Measurements from ENCODE around the gene ZMYND8. TPM values are rescaled to one million over a fixed set of nuclear protein-coding genes. Genes with fewer than 3 reads are reported as not detected.
"Not testable (repeated sequence)": the region's sequence is repeated elsewhere in the genome, so short reads cannot be mapped to it uniquely, and the experiment has no call there.

ZMYND8 gene
- total and polyA plus RNA-seq, 2 donors: 14.8 to 28.5 TPM

DNA sequence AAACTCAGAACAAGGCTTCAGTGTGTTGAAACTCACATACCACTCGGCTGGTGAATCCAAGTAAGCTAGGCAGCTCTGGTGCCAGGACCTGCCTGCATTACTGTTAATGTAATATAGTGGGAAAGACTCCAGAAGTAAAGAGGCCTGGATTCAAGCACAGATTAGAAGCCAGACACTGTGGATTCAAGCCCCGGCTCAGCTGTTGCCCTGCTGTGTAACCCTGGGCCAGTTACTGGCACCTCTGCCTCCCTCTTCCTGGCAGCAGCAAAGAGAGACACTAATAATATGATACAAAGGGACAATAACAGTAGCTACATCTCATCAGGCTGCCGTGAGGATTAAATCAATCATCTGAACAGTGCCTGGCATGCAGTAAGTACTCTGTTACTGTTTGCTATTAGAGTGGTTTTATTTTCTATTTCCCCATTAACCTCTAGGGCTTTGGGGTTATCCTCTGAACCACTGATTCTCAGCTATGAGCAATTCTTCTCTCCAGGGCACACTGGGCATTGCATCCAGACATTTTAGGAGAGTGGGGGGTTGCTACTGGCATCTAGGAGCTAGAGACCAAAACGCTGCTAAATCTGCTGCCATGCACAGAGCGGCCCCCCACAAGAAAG lies 92.9 kb downstream of the ZMYND8 start:
- no peak for DNase-seq (ENCODE audit: low read depth in 6 of 9, low spot score in 9 of 9)
- Histone ChIP-seq H3K36me3 (ENCODE audit: control insufficient read depth in 2 of 2, insufficient read depth in 2 of 2, low read length in 1 of 2) (peaks cover 50 to 61% of the 10 kb centered on the region in 2 donors), H3K4me1 (ENCODE audit: control insufficient read depth in 2 of 2, insufficient read depth in 2 of 2, low read length in 2 of 2) (no peaks in the 10 kb centered on the region), H3K9me3 (ENCODE audit: control insufficient read depth in 2 of 2, insufficient read depth in 1 of 2, low read length in 1 of 2) (no peaks in the 10 kb centered on the region), H3K27me3 (ENCODE audit: control insufficient read depth in 2 of 2, insufficient read depth in 1 of 2, low read length in 1 of 2) (no peaks in the 10 kb centered on the region), H3K27ac (ENCODE audit: low read depth in 1 of 2, low read length in 1 of 2) (no peak overlapping the region), H3K4me3 (ENCODE audit: low read length in 2 of 2) (no peak overlapping the region)
- WGBS: 89% methylated on average over 5 of the region's 5 CpGs

GRCh38 chr20:47263080-47263464 lies 93.4 kb downstream of the ZMYND8 start:
- no peaks in the 10 kb centered on the region for H3K27me3 ChIP-seq (ENCODE audit: control insufficient read depth in 2 of 2, insufficient read depth in 1 of 2, low read length in 1 of 2)
- no peak for DNase-seq (ENCODE audit: low read depth in 6 of 9, low spot score in 9 of 9)
- peaks cover 48 to 63% of the 10 kb centered on the region in 2 donors for H3K36me3 ChIP-seq (ENCODE audit: control insufficient read depth in 2 of 2, insufficient read depth in 2 of 2, low read length in 1 of 2)
- 96% methylated on average over 3 of the region's 3 CpGs for WGBS
- H3K9me3 ChIP-seq (ENCODE audit: control insufficient read depth in 2 of 2, insufficient read depth in 1 of 2, low read length in 1 of 2): no peaks in the 10 kb centered on the region
- H3K4me1 ChIP-seq (ENCODE audit: control insufficient read depth in 2 of 2, insufficient read depth in 2 of 2, low read length in 2 of 2): no peaks in the 10 kb centered on the region
- no peak overlapping the region for H3K4me3 ChIP-seq (ENCODE audit: low read length in 2 of 2)
- H3K27ac ChIP-seq (ENCODE audit: low read depth in 1 of 2, low read length in 1 of 2): no peak overlapping the region

GRCh38 chr20:47262365-47263013 lies 94.0 kb downstream of the ZMYND8 start:
- no peaks in the 10 kb centered on the region for H3K27me3 ChIP-seq (ENCODE audit: control insufficient read depth in 2 of 2, insufficient read depth in 1 of 2, low read length in 1 of 2)
- 95% methylated on average over 15 of the region's 15 CpGs for WGBS
- H3K36me3 ChIP-seq (ENCODE audit: control insufficient read depth in 2 of 2, insufficient read depth in 2 of 2, low read length in 1 of 2): peaks cover 42 to 61% of the 10 kb centered on the region in 2 donors
- no peak for DNase-seq (ENCODE audit: low read depth in 6 of 9, low spot score in 9 of 9)
- H3K4me1 ChIP-seq (ENCODE audit: control insufficient read depth in 2 of 2, insufficient read depth in 2 of 2, low read length in 2 of 2): no peaks in the 10 kb centered on the region
- H3K27ac ChIP-seq (ENCODE audit: low read depth in 1 of 2, low read length in 1 of 2): no peak overlapping the region
- H3K9me3 ChIP-seq (ENCODE audit: control insufficient read depth in 2 of 2, insufficient read depth in 1 of 2, low read length in 1 of 2): no peaks in the 10 kb centered on the region
- H3K4me3 ChIP-seq (ENCODE audit: low read length in 2 of 2): no peak overlapping the region

- H3K4me3 ChIP-seq (ENCODE audit: low read length in 2 of 2): no peak overlapping the region
- no peaks in the 10 kb centered on the region for H3K9me3 ChIP-seq (ENCODE audit: control insufficient read depth in 2 of 2, insufficient read depth in 1 of 2, low read length in 1 of 2)
- 98% methylated on average over 8 of the region's 8 CpGs for WGBS
- no peak overlapping the region for H3K27ac ChIP-seq (ENCODE audit: low read depth in 1 of 2, low read length in 1 of 2)
- H3K27me3 ChIP-seq (ENCODE audit: control insufficient read depth in 2 of 2, insufficient read depth in 1 of 2, low read length in 1 of 2): no peaks in the 10 kb centered on the region
- no peaks in the 10 kb centered on the region for H3K4me1 ChIP-seq (ENCODE audit: control insufficient read depth in 2 of 2, insufficient read depth in 2 of 2, low read length in 2 of 2)
- no peak for DNase-seq (ENCODE audit: low read depth in 6 of 9, low spot score in 9 of 9)
- peaks cover 41 to 58% of the 10 kb centered on the region in 2 donors for H3K36me3 ChIP-seq (ENCODE audit: control insufficient read depth in 2 of 2, insufficient read depth in 2 of 2, low read length in 1 of 2)
Observed at GRCh38 chr20:47262008-47262364, 94.5 kb downstream of the ZMYND8 start.

- DNase-seq (ENCODE audit: low read depth in 6 of 9, low spot score in 9 of 9); H3K4me1 ChIP-seq (ENCODE audit: control insufficient read depth in 2 of 2, insufficient read depth in 2 of 2, low read length in 2 of 2); H3K4me3 ChIP-seq (ENCODE audit: low read length in 2 of 2); H3K27me3 ChIP-seq (ENCODE audit: control insufficient read depth in 2 of 2, insufficient read depth in 1 of 2, low read length in 1 of 2); H3K27ac ChIP-seq (ENCODE audit: low read depth in 1 of 2, low read length in 1 of 2); H3K9me3 ChIP-seq (ENCODE audit: control insufficient read depth in 2 of 2, insufficient read depth in 1 of 2, low read length in 1 of 2): not testable (repeated sequence)
- 95% methylated on average over 2 of the region's 2 CpGs for WGBS
- peaks cover 44 to 58% of the 10 kb centered on the region in 2 donors for H3K36me3 ChIP-seq (ENCODE audit: control insufficient read depth in 2 of 2, insufficient read depth in 2 of 2, low read length in 1 of 2)
Observed at GRCh38 chr20:47261161-47261774, 95.2 kb downstream of the ZMYND8 start.

DNA sequence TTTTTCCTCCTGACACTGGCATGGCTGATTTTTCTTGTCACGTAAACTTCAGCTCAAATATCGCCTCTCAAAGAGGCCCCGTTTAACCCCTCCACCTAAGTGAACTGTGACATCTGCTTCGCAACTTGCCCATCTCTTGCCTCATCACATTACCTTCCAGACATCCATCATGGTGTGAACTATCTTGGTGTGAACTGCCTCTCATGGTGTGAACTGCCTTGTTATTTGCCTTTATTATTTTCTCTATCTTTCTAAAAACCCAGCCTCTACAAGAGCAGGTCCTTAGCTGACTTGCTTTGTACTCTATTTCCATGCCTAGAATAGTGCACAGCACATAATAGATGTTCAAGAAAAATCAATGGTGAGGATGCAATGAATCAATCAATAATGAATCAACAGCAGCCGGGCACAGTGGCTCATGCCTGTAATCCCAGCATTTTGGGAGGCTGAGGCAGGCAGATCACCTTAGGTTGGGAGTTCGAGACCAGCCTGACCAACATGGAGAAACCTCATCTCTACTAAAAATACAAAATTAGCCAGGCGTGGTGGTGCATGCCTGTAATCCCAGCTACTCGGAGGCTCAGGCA lies 95.9 kb downstream of the ZMYND8 start:
- H3K36me3 ChIP-seq (ENCODE audit: control insufficient read depth in 2 of 2, insufficient read depth in 2 of 2, low read length in 1 of 2): peaks cover 44 to 58% of the 10 kb centered on the region in 2 donors
- not testable (repeated sequence) for H3K9me3 ChIP-seq (ENCODE audit: control insufficient read depth in 2 of 2, insufficient read depth in 1 of 2, low read length in 1 of 2)

DNA sequence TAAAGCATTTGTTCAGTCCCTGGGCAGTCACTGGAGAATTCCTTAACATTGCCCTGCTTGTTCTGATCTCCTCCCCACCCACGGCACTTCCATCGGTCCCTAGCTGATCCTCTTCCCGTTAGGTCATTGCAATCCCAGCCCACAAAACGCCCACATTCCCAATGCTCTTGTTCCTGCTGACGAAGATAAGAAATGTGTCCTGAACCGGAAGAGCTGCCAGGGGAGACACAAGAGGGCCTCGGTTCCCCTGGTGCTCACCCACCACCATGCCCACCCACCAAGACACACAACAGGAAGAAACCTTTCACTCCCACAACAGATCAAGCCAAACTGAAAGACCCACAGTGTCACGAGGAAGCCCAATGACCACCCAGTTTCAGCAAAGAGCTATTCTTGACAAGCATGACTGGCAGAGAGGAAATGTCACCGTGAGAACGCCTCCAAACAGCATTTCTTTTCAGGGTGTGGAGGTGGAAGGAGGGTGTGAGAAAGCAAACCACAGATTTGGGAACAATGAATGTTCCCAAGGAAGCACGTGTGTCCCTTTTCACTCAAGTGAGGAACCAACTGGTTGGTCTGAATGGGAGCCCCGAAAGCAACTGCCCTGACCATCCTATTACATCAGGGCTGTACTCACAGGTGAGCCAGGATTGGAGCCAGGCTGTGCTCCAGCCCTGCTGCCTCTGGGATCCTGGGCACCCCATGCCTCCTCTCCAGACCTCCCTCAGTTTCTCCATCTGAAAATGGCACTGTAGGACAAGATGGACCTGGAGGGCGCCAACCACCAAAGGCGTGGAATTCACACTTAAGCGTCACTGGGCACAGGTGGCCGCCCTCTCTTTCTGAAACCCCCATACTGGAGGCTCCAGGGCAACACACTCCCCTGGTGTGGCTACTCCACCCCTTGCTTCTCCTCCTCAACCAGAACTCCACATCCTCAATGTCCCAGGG lies 97.5 kb downstream of the ZMYND8 start:
- Histone ChIP-seq H3K27me3 (ENCODE audit: control insufficient read depth in 2 of 2, insufficient read depth in 1 of 2, low read length in 1 of 2) (no peaks in the 10 kb centered on the region), H3K4me3 (ENCODE audit: low read length in 2 of 2) (no peak overlapping the region), H3K36me3 (ENCODE audit: control insufficient read depth in 2 of 2, insufficient read depth in 2 of 2, low read length in 1 of 2) (peaks cover 48 to 60% of the 10 kb centered on the region in 2 donors), H3K9me3 (ENCODE audit: control insufficient read depth in 2 of 2, insufficient read depth in 1 of 2, low read length in 1 of 2) (no peaks in the 10 kb centered on the region), H3K27ac (ENCODE audit: low read depth in 1 of 2, low read length in 1 of 2) (no peak overlapping the region), H3K4me1 (ENCODE audit: control insufficient read depth in 2 of 2, insufficient read depth in 2 of 2, low read length in 2 of 2) (no peaks in the 10 kb centered on the region)
- DNase-seq (ENCODE audit: low read depth in 6 of 9, low spot score in 9 of 9): no peak
- WGBS: 90% methylated on average over 16 of the region's 16 CpGs

More for the DNA sequence above, 95.9 kb downstream of the ZMYND8 start:
- not testable (repeated sequence) for DNase-seq (ENCODE audit: low read depth in 6 of 9, low spot score in 9 of 9); H3K27ac ChIP-seq (ENCODE audit: low read depth in 1 of 2, low read length in 1 of 2); H3K4me1 ChIP-seq (ENCODE audit: control insufficient read depth in 2 of 2, insufficient read depth in 2 of 2, low read length in 2 of 2); H3K27me3 ChIP-seq (ENCODE audit: control insufficient read depth in 2 of 2, insufficient read depth in 1 of 2, low read length in 1 of 2); H3K4me3 ChIP-seq (ENCODE audit: low read length in 2 of 2)
- WGBS: 99% methylated on average over 8 of the region's 8 CpGs

- H3K4me3 ChIP-seq (ENCODE audit: low read length in 2 of 2): no peak overlapping the region
- peaks cover 47 to 62% of the 10 kb centered on the region in 2 donors for H3K36me3 ChIP-seq (ENCODE audit: control insufficient read depth in 2 of 2, insufficient read depth in 2 of 2, low read length in 1 of 2)
- no peaks in the 10 kb centered on the region for H3K27me3 ChIP-seq (ENCODE audit: control insufficient read depth in 2 of 2, insufficient read depth in 1 of 2, low read length in 1 of 2)
- H3K9me3 ChIP-seq (ENCODE audit: control insufficient read depth in 2 of 2, insufficient read depth in 1 of 2, low read length in 1 of 2): no peaks in the 10 kb centered on the region
- WGBS: 95% methylated on average over 3 of the region's 3 CpGs
- H3K4me1 ChIP-seq (ENCODE audit: control insufficient read depth in 2 of 2, insufficient read depth in 2 of 2, low read length in 2 of 2): no peaks in the 10 kb centered on the region
- DNase-seq (ENCODE audit: low read depth in 6 of 9, low spot score in 9 of 9): no peak
- no peak overlapping the region for H3K27ac ChIP-seq (ENCODE audit: low read depth in 1 of 2, low read length in 1 of 2)
Observed at GRCh38 chr20:47257771-47258170, 98.7 kb downstream of the ZMYND8 start.
